Fibroblast of pulmonary artery (primary cell): ENCODE data around the gene OCLN.

ENCODE experiments used
- DNase-seq: peaks from one replicate; pipeline ENCODE4 v3.0.0-alpha.2; 2010; ENCODE audit warnings: low read depth
- H3K4me3 ChIP-seq: replicated peaks from 2 replicates; pipeline ENCODE4 v1.5.1; 2011; ENCODE audit warnings: low read depth, mild to moderate bottlenecking, control low read depth, low read length, moderate library complexity
- CTCF ChIP-seq: IDR thresholded peaks from 2 replicates; pipeline ENCODE4 v1.5.1; 2011; ENCODE audit warnings: mild to moderate bottlenecking, control low read depth, low read length, inconsistent platforms; ENCODE audit errors: missing control alignments

Gene OCLN

GRCh38 chr5:69493396-69494133 is 975 bp downstream of the OCLN start:
- TF ChIP-seq CTCF: no peak
- DNase-seq: no peak
- H3K4me3 ChIP-seq: peak overlapping the region; percentile 53

- no peak for DNase-seq
- TF ChIP-seq CTCF: no peak
- H3K4me3 ChIP-seq: no peak overlapping the region
These were observed 1.9 kb downstream of the OCLN start for GRCh38 chr5:69494452-69494851.

GRCh38 chr5:69497006-69497520 is 4.5 kb downstream of the OCLN start:
- DNase-seq: no peak
- TF ChIP-seq CTCF: no peak
- no peak overlapping the region for H3K4me3 ChIP-seq

GRCh38 chr5:69498384-69498783 is 5.8 kb downstream of the OCLN start:
- no peak for DNase-seq
- H3K4me3 ChIP-seq: no peak overlapping the region
- no peak for TF ChIP-seq CTCF

- DNase-seq: no peak
- no peak for TF ChIP-seq CTCF
- no peak overlapping the region for H3K4me3 ChIP-seq
These were observed 9.8 kb downstream of the OCLN start for GRCh38 chr5:69502367-69502766.

GRCh38 chr5:69502767-69503488 is 10.3 kb downstream of the OCLN start:
- peak; percentile 61 for DNase-seq
- H3K4me3 ChIP-seq: no peak overlapping the region
- TF ChIP-seq CTCF: no peak
